HG03460 (cell line): ENCODE measurements around the gene ZNF546.
A peak's percentile ranks its signal among the peaks of the same experiment; 100 is the strongest.
"Not testable (repeated sequence)": the region's sequence is repeated elsewhere in the genome, so short reads cannot be mapped to it uniquely, and the experiment has no call there.

Experiments used
- ATAC-seq: cut with Tn5 transposase; IDR thresholded peaks from one replicate; pipeline ENCODE4 v1.9.1; 2021; ENCODE audit not compliant: unreplicated experiment

ZNF546 gene

DNA sequence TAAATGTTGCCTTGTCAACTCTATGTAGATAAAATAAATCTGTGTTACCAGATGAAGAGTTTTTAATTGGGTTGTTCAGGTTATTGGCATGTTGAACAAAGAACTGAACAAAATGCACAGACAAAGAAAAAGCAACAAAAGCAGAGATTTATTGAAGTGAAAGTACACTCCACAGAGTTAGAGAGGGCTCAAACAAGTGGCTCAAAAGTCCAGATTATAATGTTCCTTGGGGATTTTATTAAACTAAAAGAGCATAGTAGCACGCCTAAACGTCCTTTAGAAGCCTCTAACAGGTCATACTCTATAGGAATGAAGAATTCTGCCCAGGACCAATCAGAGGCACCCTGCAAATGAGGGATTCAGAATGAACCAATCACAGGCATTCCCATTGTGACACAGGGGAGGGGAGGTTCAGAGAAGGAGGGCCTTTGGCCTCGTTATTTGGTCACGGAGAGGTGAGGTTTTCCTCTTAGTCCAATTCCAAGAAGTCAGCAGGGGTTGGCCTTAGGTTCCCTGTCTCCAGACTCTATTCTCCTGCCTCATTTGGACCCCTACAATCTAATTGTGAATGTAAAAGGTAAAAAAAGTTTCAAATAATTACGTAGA lies 13.1 kb upstream of the ZNF546 start:
- ATAC-seq: no peak

DNA sequence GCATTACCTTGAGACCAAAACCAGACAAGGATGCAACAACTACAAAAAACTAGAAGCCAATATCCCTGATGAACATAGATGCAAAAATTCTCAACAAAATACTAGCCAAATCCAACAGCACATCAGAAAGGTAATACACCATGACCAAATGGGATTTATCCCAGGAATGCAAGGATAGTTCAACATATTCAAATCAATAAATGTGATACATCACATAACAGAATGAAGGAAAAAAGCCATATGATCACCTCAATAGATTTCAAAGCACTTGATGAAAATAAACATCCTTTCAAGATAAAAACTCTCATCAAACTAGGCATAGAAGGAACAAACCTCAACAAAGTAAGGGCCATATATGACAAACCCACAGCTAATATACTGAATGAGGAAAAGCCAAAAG lies 10.2 kb upstream of the ZNF546 start:
- ATAC-seq: no peak

DNA sequence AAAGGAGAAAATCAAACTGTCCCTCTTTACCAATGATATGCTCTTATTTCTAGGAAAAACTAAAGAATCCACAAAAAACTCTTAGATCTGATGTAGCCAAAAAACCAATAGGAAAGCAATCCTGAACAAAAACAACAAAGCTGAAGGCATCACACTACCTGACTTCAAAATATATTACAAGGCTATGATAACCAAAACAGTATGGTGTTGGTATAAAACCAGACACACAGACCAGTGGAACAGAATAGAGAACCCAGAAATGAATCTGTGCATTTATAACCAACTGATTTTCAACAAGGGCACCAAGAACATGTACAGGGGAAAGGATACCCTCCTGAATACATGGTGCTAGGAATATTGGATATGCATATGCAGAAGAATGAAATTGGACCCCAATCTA lies 9.7 kb upstream of the ZNF546 start:
- no peak for ATAC-seq

- no peak for ATAC-seq
Observed at GRCh38 chr19:39987596-39987995, 9.3 kb upstream of the ZNF546 start.

DNA sequence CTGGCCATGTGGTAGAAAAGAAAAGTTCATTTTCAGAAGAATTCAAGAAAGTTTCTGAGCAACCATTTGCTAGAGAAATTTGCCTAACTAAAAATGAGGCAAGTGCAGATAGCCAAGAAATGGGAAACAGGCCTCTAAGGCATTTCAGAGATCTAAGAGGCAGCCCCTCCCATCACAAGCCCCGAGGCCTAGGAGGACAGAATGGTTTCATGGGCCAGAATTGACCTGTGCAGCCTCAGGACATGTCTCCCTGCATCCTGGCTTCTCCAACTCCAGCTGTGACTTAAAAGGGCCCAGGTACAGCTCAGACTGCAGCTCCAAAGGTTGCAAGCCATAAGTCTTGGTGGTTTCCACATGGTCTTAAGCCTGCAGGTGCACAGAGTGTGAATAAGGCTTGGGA lies 3.3 kb upstream of the ZNF546 start:
- no peak for ATAC-seq

GRCh38 chr19:39994361-39994760 lies 2.5 kb upstream of the ZNF546 start:
- no peak for ATAC-seq

DNA sequence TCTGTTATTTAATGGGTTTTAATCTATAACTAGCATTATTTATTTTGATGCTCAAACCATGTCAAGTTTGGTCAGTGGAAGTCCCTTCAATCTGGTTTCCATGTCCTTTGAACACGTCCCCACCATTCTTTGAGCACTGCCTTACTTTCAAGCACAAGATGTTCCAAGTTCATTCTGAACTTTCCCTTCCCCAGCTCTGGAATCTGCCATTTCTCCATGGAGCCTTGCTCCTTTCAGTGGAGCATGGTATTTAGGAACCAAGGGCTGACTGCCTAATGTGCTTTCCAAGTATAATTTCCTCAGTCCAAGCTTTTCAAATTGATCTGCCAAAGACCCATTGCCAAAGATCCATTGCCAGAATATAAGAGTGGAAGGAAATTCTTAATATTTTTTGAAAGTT lies 1.1 kb upstream of the ZNF546 start:
- no peak for ATAC-seq

- peak; percentile 15 for ATAC-seq
Observed at GRCh38 chr19:39996218-39996810, 546 bp upstream of the ZNF546 start.

- ATAC-seq: no peak
Observed at GRCh38 chr19:39997638-39998216, 867 bp downstream of the ZNF546 start.

DNA sequence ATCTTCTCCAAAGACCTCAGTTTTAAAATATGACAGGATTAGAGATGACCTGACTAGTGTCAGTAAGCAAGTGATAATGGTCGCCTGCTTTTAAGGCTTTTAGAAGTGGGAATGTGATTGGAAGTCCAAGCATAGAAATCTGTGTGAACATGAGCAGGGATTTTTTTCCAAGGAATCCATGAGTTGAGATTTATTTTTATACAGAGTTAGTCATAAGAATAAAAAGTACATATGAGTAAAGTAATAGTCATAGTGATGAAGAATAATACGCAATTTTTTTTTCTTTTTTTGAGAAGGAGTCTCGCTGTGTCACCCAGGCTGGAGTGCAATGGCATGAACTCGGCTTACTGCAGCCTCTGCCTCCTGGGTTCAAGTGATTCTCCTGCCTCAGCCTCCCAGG lies 1.6 kb downstream of the ZNF546 start:
- ATAC-seq: no peak

DNA sequence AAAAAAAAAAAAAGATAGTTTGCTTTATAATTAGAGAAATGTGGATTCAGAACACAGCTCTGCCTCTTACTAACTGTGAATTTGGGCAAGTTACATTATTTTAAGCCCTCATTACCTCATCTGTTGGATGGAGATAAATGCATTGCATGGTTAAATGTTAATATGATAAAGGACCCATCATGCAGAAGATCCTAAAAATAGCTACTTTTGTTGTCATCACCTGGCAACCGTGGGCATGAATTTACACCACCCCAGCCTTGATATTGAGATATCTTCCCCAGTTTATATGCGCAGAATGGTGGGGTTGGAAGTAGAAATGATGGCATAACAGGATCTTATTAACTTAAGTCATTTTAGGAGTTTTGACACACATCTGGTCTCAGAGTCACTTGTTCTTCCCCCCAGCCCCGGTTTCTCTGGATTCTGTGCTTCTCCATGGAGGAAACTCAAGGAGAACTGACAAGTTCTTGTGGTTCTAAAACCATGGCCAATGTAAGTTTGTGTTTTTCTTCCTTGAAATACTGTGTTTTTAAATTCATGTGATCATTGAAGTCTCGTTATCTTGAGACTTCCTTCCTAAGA lies 8.9 kb downstream of the ZNF546 start:
- ATAC-seq: no peak

- no peak for ATAC-seq
Observed at GRCh38 chr19:40006273-40006691, 9.4 kb downstream of the ZNF546 start.

DNA sequence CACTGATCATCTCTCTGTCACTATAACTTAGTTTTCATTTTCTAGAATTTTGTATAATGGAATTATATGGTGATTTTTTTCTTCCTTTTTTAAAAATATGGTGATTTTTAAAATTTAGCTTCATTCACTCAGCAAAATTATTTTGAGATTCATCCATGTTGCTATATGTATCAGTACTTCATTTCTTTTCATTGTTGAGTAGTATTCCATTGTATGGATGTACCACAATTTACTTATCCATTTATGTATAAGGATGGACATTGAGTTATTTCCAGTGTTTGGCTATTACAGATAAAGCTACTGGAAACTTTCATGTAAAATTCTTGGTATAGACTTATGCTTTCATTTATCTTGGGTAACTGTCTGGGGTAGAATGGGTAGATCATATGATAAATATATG lies 12.8 kb downstream of the ZNF546 start:
- no peak for ATAC-seq

GRCh38 chr19:40013991-40014390 lies 17.1 kb downstream of the ZNF546 start:
- ATAC-seq: no peak

DNA sequence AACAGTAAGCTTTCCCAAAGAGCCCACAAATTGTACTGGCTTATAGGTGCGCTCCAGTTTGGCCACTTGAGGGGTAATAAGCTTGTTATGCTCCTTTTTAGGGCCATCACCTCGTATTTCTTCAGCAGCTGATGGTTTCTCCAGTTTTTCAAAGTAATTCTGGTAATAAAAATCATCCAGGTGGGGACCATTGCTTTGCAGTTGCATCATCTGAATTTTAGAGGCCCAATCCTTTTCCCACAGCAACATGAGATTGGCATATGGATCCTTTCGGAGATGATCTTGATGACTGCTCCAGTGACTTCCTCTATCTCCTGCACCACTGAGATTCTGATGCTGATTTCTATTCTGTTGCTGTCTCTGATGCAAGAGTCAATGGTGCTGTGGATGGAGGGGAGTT lies 27.1 kb downstream of the ZNF546 start:
- ATAC-seq: no peak

- no peak for ATAC-seq
Observed at GRCh38 chr19:40025938-40026596, 29.2 kb downstream of the ZNF546 start.

DNA sequence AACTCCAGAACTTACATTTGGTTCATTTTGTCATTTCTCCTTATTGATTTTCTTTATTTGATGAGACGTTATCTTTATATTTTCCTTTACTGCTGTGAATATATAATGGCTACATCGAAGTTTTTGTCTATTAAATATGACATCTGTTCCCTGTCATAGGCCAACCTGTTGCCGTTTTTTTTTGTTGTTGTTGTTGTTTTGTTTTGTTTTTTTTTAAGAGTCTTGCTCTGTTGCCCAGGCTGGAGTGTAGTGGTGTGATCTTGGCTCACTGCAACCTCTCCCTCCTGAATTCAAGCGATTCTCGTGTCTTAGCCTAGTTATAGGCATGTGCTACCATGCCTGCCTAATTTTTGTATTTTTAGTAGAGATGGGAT lies 29.7 kb downstream of the ZNF546 start:
- no peak for ATAC-seq

GRCh38 chr19:40033989-40034560 lies 37.2 kb downstream of the ZNF546 start:
- ATAC-seq: no peak

- ATAC-seq: no peak
Observed at GRCh38 chr19:40035996-40036395, 39.1 kb downstream of the ZNF546 start.

- not testable (repeated sequence) for ATAC-seq
Observed at GRCh38 chr19:40038047-40038446, 41.2 kb downstream of the ZNF546 start.

- not testable (repeated sequence) for ATAC-seq
Observed at GRCh38 chr19:40041718-40042117, 44.9 kb downstream of the ZNF546 start.

DNA sequence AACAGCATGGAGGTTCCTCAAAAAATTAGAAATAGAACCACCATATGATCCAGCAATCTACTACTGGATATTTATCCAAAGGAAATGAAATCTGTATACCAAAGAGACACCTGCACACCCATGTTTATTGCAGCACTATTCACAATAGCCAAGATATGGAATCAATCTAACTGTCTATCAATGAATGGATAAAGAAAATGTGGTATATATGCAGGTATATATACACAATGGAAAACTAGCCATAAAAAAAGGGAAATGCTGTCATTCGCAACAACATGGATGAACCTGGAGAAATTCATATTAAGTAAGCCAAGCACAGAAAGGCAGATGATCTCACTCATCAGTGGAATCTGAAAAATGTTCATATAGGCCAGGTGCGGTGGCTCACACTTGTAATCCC lies 56.6 kb downstream of the ZNF546 start:
- ATAC-seq: no peak
